ENCODE measurements around the gene CBX4.

Gene CBX4

GRCh38 chr17:79826204-79826680 is 13.0 kb downstream of the CBX4 start:
- peak; percentile 45 for DNase-seq

GRCh38 chr17:79825580-79825921 is 13.7 kb downstream of the CBX4 start:
- DNase-seq, result no peak

- DNase-seq, result no peak
Measured at GRCh38 chr17:79824893-79825579, 14.2 kb downstream of the CBX4 start.

GRCh38 chr17:79824234-79824633 is 15.0 kb downstream of the CBX4 start:
- DNase-seq, result no peak

- no peak for DNase-seq
Measured at GRCh38 chr17:79822583-79823124, 16.6 kb downstream of the CBX4 start.

GRCh38 chr17:79821331-79822095 is 17.7 kb downstream of the CBX4 start:
- no peak for DNase-seq

GRCh38 chr17:79820959-79821330 is 18.3 kb downstream of the CBX4 start:
- no peak for DNase-seq

GRCh38 chr17:79819534-79820276 is 19.5 kb downstream of the CBX4 start:
- no peak for DNase-seq

- DNase-seq, result no peak
Measured at GRCh38 chr17:79819085-79819484, 20.2 kb downstream of the CBX4 start.

- DNase-seq, result no peak
Measured at GRCh38 chr17:79818026-79818758, 21.0 kb downstream of the CBX4 start.

GRCh38 chr17:79815836-79816461 is 23.3 kb downstream of the CBX4 start:
- no peak for DNase-seq

GRCh38 chr17:79814974-79815835 is 24.0 kb downstream of the CBX4 start:
- no peak for DNase-seq

GRCh38 chr17:79814127-79814973 is 24.9 kb downstream of the CBX4 start:
- no peak for DNase-seq

GRCh38 chr17:79813297-79814126 is 25.7 kb downstream of the CBX4 start:
- no peak for DNase-seq

- no peak for DNase-seq
Measured at GRCh38 chr17:79812353-79813258, 26.6 kb downstream of the CBX4 start.

GRCh38 chr17:79811868-79812352 is 27.3 kb downstream of the CBX4 start:
- DNase-seq, result no peak

GRCh38 chr17:79811011-79811867 is 28.0 kb downstream of the CBX4 start:
- no peak for DNase-seq
